ENCODE data around the gene TBX15.

Gene TBX15

GRCh38 chr1:118993700-118994026 lies 5.5 kb upstream of the TBX15 start:
- Histone ChIP-seq H3K9me3 (no peaks in the 10 kb centered on the region), H3K36me3 (no peaks in the 10 kb centered on the region), H3K4me1 (ENCODE audit: control insufficient read depth in 1 of 2, insufficient read depth in 1 of 2, low read depth in 1 of 2, low read length in 1 of 2) (no peaks in the 10 kb centered on the region), H3K4me3 (ENCODE audit: low read depth in 1 of 2, low read length in 1 of 2) (no peak overlapping the region), H3K27ac (no peak overlapping the region), H3K27me3 (peaks cover 100% of the 10 kb centered on the region)
- TF ChIP-seq, protein P1, sequence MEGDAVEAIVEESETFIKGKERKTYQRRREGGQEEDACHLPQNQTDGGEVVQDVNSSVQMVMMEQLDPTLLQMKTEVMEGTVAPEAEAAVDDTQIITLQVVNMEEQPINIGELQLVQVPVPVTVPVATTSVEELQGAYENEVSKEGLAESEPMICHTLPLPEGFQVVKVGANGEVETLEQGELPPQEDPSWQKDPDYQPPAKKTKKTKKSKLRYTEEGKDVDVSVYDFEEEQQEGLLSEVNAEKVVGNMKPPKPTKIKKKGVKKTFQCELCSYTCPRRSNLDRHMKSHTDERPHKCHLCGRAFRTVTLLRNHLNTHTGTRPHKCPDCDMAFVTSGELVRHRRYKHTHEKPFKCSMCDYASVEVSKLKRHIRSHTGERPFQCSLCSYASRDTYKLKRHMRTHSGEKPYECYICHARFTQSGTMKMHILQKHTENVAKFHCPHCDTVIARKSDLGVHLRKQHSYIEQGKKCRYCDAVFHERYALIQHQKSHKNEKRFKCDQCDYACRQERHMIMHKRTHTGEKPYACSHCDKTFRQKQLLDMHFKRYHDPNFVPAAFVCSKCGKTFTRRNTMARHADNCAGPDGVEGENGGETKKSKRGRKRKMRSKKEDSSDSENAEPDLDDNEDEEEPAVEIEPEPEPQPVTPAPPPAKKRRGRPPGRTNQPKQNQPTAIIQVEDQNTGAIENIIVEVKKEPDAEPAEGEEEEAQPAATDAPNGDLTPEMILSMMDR (IDR thresholded peaks at IDR 0.05) = no peak

- Histone ChIP-seq H3K36me3 (no peaks in the 10 kb centered on the region), H3K9me3 (no peaks in the 10 kb centered on the region), H3K27me3 (peaks cover 100% of the 10 kb centered on the region), H3K4me1 (ENCODE audit: control insufficient read depth in 1 of 2, insufficient read depth in 1 of 2, low read depth in 1 of 2, low read length in 1 of 2) (no peaks in the 10 kb centered on the region), H3K27ac (no peak overlapping the region), H3K4me3 (ENCODE audit: low read depth in 1 of 2, low read length in 1 of 2) (no peak overlapping the region)
- TF ChIP-seq, protein P1 (IDR thresholded peaks at IDR 0.05) = no peak
These were observed 4.9 kb upstream of the TBX15 start for GRCh38 chr1:118992868-118993699.

- H3K27me3 ChIP-seq = peaks cover 100% of the 10 kb centered on the region
- no peaks in the 10 kb centered on the region for H3K36me3 ChIP-seq
- no peak overlapping the region for H3K4me3 ChIP-seq (ENCODE audit: low read depth in 1 of 2, low read length in 1 of 2)
- TF ChIP-seq, protein P1 (IDR thresholded peaks at IDR 0.05) = no peak
- H3K9me3 ChIP-seq = no peaks in the 10 kb centered on the region
- H3K27ac ChIP-seq = no peak overlapping the region
- peaks cover 0 to 2% of the 10 kb centered on the region in 2 experiments for H3K4me1 ChIP-seq (ENCODE audit: control insufficient read depth in 1 of 2, insufficient read depth in 1 of 2, low read depth in 1 of 2, low read length in 1 of 2)
These were observed 4.2 kb upstream of the TBX15 start for GRCh38 chr1:118992237-118992825.

- Histone ChIP-seq H3K27me3 (peaks cover 100% of the 10 kb centered on the region), H3K4me3 (ENCODE audit: low read depth in 1 of 2, low read length in 1 of 2) (no peak overlapping the region), H3K36me3 (no peaks in the 10 kb centered on the region), H3K4me1 (ENCODE audit: control insufficient read depth in 1 of 2, insufficient read depth in 1 of 2, low read depth in 1 of 2, low read length in 1 of 2) (peaks cover 0 to 4% of the 10 kb centered on the region in 2 experiments), H3K27ac (no peak overlapping the region), H3K9me3 (no peaks in the 10 kb centered on the region)
- TF ChIP-seq, protein P1 (IDR thresholded peaks at IDR 0.05) = no peak
These were observed 3.3 kb upstream of the TBX15 start for GRCh38 chr1:118991448-118991847.

DNA sequence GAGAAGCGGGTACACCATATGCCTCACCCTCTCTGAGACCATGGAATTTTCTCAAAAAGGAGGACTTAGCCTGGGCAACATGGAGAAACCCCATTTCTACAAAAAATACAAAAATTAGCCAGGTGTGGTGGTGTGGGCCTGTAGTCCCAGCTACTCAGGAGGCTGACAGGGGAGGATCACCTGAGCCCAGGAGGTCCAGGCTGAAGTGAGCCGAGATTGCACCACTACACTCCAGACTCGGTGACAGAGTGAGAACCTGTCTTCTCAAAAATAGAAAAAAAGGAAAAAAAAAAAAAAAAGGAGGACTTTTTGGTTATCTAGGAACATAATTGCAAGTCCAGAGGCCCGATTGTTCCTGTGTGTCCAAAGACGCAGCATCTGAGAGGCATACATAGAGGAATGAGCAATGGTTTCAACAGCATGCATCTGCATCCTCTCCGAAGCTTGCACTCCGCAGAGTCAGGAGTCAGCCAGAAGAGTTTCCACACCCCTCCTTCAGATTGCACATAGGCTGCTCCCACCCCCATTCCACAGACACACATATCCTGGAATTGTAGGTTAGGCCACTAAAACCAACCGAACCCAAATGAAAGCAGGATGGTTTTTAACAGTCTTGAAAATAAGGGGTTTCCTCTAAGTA lies 2.5 kb upstream of the TBX15 start:
- TF ChIP-seq, protein P1 (IDR thresholded peaks at IDR 0.05) = no peak
- H3K36me3 ChIP-seq = no peaks in the 10 kb centered on the region
- peaks cover 0 to 9% of the 10 kb centered on the region in 2 experiments for H3K4me1 ChIP-seq (ENCODE audit: control insufficient read depth in 1 of 2, insufficient read depth in 1 of 2, low read depth in 1 of 2, low read length in 1 of 2)
- H3K27ac ChIP-seq = no peak overlapping the region
- H3K9me3 ChIP-seq = no peaks in the 10 kb centered on the region
- H3K27me3 ChIP-seq = peaks cover 100% of the 10 kb centered on the region
- no peak overlapping the region for H3K4me3 ChIP-seq (ENCODE audit: low read depth in 1 of 2, low read length in 1 of 2)
